ENCODE results near the gene PPFIBP2. TPM values are rescaled to one million over a fixed set of nuclear protein-coding genes. Genes with fewer than 3 reads are reported as not detected.

PPFIBP2 gene
- total and polyA plus RNA-seq, 12 donors: 6.4 to 40.7 (median 21.4) TPM

DNA sequence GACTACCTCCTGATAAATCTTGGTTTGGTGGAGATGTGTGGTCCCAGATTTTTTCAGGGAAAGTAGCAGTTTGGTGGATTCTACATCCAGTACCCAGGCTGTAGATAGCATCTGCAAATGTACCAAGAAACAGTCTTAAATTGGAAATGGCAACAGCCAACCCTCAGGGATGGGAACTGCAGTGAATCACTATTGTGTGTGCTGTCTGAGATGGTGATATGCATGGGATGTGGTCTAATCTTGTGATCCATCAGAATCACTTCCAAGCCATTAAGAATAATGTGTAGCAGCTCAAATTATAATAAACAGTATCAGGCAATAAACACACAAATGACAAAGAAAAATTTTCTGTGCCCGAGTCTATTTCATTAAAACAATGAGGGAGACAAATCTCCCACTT lies 25.1 kb upstream of the PPFIBP2 start:
- intact Hi-C loops (cut with DNase I): no loop called here
- Histone ChIP-seq H3K36me3 (peaks cover 0 to 13% (median 0%) of the 10 kb centered on the region in 9 donors), H3K4me3 (no peak overlapping the region), H3K4me1 (peaks cover 0 to 36% (median 3%) of the 10 kb centered on the region in 9 donors), H3K27ac (no peak overlapping the region), H3K9me3 (no peaks in the 10 kb centered on the region), H3K27me3 (no peaks in the 10 kb centered on the region)
- TF ChIP-seq, protein P1, sequence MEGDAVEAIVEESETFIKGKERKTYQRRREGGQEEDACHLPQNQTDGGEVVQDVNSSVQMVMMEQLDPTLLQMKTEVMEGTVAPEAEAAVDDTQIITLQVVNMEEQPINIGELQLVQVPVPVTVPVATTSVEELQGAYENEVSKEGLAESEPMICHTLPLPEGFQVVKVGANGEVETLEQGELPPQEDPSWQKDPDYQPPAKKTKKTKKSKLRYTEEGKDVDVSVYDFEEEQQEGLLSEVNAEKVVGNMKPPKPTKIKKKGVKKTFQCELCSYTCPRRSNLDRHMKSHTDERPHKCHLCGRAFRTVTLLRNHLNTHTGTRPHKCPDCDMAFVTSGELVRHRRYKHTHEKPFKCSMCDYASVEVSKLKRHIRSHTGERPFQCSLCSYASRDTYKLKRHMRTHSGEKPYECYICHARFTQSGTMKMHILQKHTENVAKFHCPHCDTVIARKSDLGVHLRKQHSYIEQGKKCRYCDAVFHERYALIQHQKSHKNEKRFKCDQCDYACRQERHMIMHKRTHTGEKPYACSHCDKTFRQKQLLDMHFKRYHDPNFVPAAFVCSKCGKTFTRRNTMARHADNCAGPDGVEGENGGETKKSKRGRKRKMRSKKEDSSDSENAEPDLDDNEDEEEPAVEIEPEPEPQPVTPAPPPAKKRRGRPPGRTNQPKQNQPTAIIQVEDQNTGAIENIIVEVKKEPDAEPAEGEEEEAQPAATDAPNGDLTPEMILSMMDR (IDR thresholded peaks at IDR 0.05): no peak
- 47 to 93% methylated on average over 1 of the region's 1 CpG for WGBS, 2 donors
- DNase-seq: no peak
- ATAC-seq: no peak

DNA sequence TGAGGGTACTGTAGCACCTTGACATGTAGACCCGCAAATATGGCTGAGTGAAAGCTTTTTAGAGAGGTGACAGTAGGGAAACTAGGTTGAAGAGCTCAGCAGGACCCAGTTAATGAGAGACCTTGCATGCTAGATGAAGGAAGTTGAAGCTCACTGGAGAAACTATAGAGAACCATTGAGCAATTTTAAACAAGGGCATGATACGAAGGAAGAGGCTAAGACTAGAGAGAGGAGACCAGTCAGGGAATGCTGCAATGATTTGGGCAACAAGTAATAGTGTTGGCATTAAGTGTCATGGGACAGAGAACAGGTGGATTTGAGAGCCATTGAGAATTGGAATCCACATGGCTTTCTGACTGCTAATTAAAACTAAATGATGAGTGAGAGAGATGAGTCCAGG lies 24.4 kb upstream of the PPFIBP2 start:
- intact Hi-C loops (cut with DNase I): no loop called here
- H3K4me1 ChIP-seq: peaks cover 0 to 33% (median 3%) of the 10 kb centered on the region in 9 donors
- H3K4me3 ChIP-seq: no peak overlapping the region
- H3K9me3 ChIP-seq: no peaks in the 10 kb centered on the region
- DNase-seq: no peak
- peaks cover 0 to 13% (median 0%) of the 10 kb centered on the region in 9 donors for H3K36me3 ChIP-seq
- H3K27me3 ChIP-seq: no peaks in the 10 kb centered on the region
- H3K27ac ChIP-seq: no peak overlapping the region
- WGBS, 2 donors: 88 to 97% methylated on average over 2 of the region's 2 CpGs
- TF ChIP-seq, protein P1 (IDR thresholded peaks at IDR 0.05): no peak
- ATAC-seq: no peak

- peaks cover 0 to 26% (median 3%) of the 10 kb centered on the region in 9 donors for H3K4me1 ChIP-seq
- intact Hi-C loops (cut with DNase I): no loop called here
- DNase-seq (no peak), ATAC-seq (peak in 1 of 8 donors; percentile 81)
- TF ChIP-seq, protein P1 (IDR thresholded peaks at IDR 0.05): no peak
- 84 to 85% methylated on average over 4 of the region's 4 CpGs for WGBS, 2 donors
- H3K9me3 ChIP-seq: no peaks in the 10 kb centered on the region
- H3K27ac ChIP-seq: no peak overlapping the region
- peaks cover 0 to 17% (median 0%) of the 10 kb centered on the region in 9 donors for H3K36me3 ChIP-seq
- no peaks in the 10 kb centered on the region for H3K27me3 ChIP-seq
- H3K4me3 ChIP-seq: no peak overlapping the region
Observed at GRCh38 chr11:7490054-7490453, 23.7 kb upstream of the PPFIBP2 start.

DNA sequence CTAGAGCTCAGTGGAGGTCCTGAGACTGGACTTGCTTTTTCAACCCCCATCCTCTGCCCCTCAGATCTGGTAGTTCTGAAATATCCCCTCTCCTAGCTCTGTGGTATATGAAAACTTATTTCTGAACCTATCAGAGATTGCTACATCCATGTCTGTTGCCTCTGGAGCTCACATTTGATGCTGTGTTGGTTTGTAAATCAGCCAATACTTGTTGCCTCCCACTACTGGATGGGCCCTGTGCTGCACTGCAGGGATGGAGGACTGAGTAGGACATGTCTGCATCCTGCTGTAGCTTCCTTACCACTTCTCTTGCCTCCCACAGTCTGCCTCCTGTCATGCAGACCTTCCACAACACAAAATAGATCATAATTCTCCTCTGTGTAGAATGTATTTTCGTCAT lies 23.3 kb upstream of the PPFIBP2 start:
- intact Hi-C loops (cut with DNase I): no loop called here
- 91 to 92% methylated on average over 1 of the region's 1 CpG for WGBS, 2 donors
- peaks cover 0 to 26% (median 3%) of the 10 kb centered on the region in 9 donors for H3K4me1 ChIP-seq
- no peaks in the 10 kb centered on the region for H3K9me3 ChIP-seq
- TF ChIP-seq, protein P1 (IDR thresholded peaks at IDR 0.05): no peak
- ATAC-seq (peak in 1 of 8 donors; percentile 58), DNase-seq (no peak)
- H3K36me3 ChIP-seq: peaks cover 0 to 17% (median 0%) of the 10 kb centered on the region in 9 donors
- H3K27me3 ChIP-seq: no peaks in the 10 kb centered on the region
- no peak overlapping the region for H3K27ac ChIP-seq
- H3K4me3 ChIP-seq: no peak overlapping the region

Measured in heart right ventricle (tissue), 16 donors.